Measurements from ENCODE around the gene CDY1.
"Not testable (repeated sequence)": the region's sequence is repeated elsewhere in the genome, so short reads cannot be mapped to it uniquely, and the experiment has no call there.

- TF ChIP-seq GATA2, GATA3 (IDR thresholded peaks at IDR 0.05; ENCODE audit: low read depth, low read length): not testable (repeated sequence)
Observed at GRCh38 chrY:25621817-25622216, at the start of gene CDY1.
